Epithelial cell of esophagus (primary cell): ENCODE measurements around the gene GRAMD4.

Source experiments
- DNase-seq: peaks from one replicate; pipeline ENCODE4 v3.0.0; 2010; ENCODE audit warnings: low read depth
- H3K4me3 ChIP-seq: 2 replicates; pipeline ENCODE4 v1.5.1; 2011; ENCODE audit warnings: mild to moderate bottlenecking, low read length, control low read depth
- CTCF ChIP-seq: IDR thresholded peaks from 2 replicates; pipeline ENCODE4 v1.5.1; 2011; ENCODE audit warnings: low read depth, mild to moderate bottlenecking, low read length, control low read depth, inconsistent platforms; ENCODE audit not compliant: insufficient read depth; ENCODE audit errors: missing control alignments

GRAMD4 gene

GRCh38 chr22:46626911-46627805, 7.0 kb downstream of the GRAMD4 start:
- no peak overlapping the region for H3K4me3 ChIP-seq
- no peak for TF ChIP-seq CTCF
- peak; percentile 96 for DNase-seq

- DNase-seq, result no peak
- no peak for TF ChIP-seq CTCF
- no peak overlapping the region for H3K4me3 ChIP-seq
Measured at GRCh38 chr22:46627806-46628482, 7.8 kb downstream of the GRAMD4 start.

GRCh38 chr22:46628756-46629155, 8.6 kb downstream of the GRAMD4 start:
- DNase-seq, result no peak
- TF ChIP-seq CTCF, result no peak
- no peak overlapping the region for H3K4me3 ChIP-seq

GRCh38 chr22:46629291-46629690, 9.1 kb downstream of the GRAMD4 start:
- no peak for TF ChIP-seq CTCF
- no peak for DNase-seq
- no peak overlapping the region for H3K4me3 ChIP-seq

DNA sequence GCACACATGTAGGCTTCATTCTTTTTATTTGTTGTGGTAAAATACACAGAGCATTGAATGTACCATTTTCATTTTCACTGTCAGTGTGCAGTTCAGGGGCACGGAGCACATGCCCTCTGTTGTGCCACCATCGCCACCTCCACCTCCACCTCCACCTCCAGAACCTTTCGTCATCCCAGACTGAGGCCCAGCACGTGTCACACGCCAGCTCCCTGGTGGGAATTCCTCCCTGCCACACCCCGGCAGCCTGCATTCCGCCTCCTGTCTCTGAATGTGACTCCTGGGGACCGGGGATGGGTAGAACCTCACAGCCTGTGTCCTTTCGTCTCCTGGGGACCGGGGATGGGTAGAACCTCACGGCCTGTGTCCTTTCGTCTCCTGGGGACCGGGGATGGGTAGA, 10.9 kb downstream of the GRAMD4 start:
- no peak for DNase-seq
- no peak overlapping the region for H3K4me3 ChIP-seq
- no peak for TF ChIP-seq CTCF

GRCh38 chr22:46632646-46633249, 12.6 kb downstream of the GRAMD4 start:
- H3K4me3 ChIP-seq, result no peak overlapping the region
- peak; percentile 32 for DNase-seq
- no peak for TF ChIP-seq CTCF
